ENCODE measurements around the gene MFSD12. TPM values are rescaled to one million over a fixed set of nuclear protein-coding genes. Genes with fewer than 3 reads are reported as not detected.
A peak's percentile ranks its signal among the peaks of the same experiment; 100 is the strongest.

MFSD12 gene
- polyA plus RNA-seq, 3 donors: 47.9 to 150 (median 55.5) TPM

- no peak for TF ChIP-seq CTCF (IDR thresholded peaks at IDR 0.05)
- H3K27ac ChIP-seq (ENCODE audit: low read depth in 1 of 2, low read length in 2 of 2): no peak overlapping the region
- Mint-ChIP-seq H3K36me3 (peaks cover 8% of the 10 kb centered on the region in 2 donors), H3K9me3 (peaks cover 3 to 8% (median 5%) of the 10 kb centered on the region in 7 donors), H3K27me3 (ENCODE audit: low read depth in 3 of 3) (peaks cover 4 to 23% (median 21%) of the 10 kb centered on the region in 3 donors), H3K27ac (no peak overlapping the region), H3K4me3 (peak overlapping the region in 1 of 2 donors; percentile 67), H3K4me1 (peaks cover 18% of the 10 kb centered on the region)
- H3K27me3 ChIP-seq (ENCODE audit: control insufficient read depth in 2 of 2, insufficient read depth in 2 of 2, low read length in 2 of 2): peaks cover 11 to 38% of the 10 kb centered on the region in 2 donors
- peaks cover 3 to 4% of the 10 kb centered on the region in 2 donors for H3K36me3 ChIP-seq (replicated peaks in 1 of 2; ENCODE audit: control insufficient read depth in 1 of 2, insufficient read depth in 2 of 2, low read length in 2 of 2)
- H3K4me1 ChIP-seq (ENCODE audit: control insufficient read depth in 1 of 2, insufficient read depth in 2 of 2, low read length in 2 of 2): peaks cover 22 to 28% of the 10 kb centered on the region in 2 donors
- peaks cover 0 to 5% of the 10 kb centered on the region in 2 donors for H3K9me3 ChIP-seq (replicated peaks in 1 of 2; ENCODE audit: control insufficient read depth in 1 of 2, insufficient read depth in 1 of 2, low read length in 2 of 2)
- H3K9ac ChIP-seq (ENCODE audit: insufficient read depth, low read length, poor library complexity, severe bottlenecking): peak overlapping the region; percentile 48
- H3K4me3 ChIP-seq (replicated peaks in 1 of 3; ENCODE audit: low read depth in 2 of 3, low read length in 3 of 3): peak overlapping the region in 1 of 3 experiments; percentile 60
- H4K20me1 ChIP-seq (ENCODE audit: insufficient read depth, low read length): no peaks in the 10 kb centered on the region
- intact Hi-C loops (cut with micrococcal nuclease): no loop called here
- H3K4me2 ChIP-seq (replicated peaks; ENCODE audit: extremely low read depth, low read length, poor library complexity, severe bottlenecking): peak overlapping the region; percentile 65
- peak overlapping the region; percentile 74 for H2AFZ ChIP-seq (ENCODE audit: insufficient read depth, low read depth, low read length, poor library complexity, severe bottlenecking)
- no peaks in the 10 kb centered on the region for H3K79me2 ChIP-seq (ENCODE audit: insufficient read depth, low read length)
- WGBS (ENCODE audit: insufficient coverage): 3% methylated on average over 21 of the region's 35 CpGs
- no peak for DNase-seq
These were observed 48.8 kb upstream of the MFSD12 start for GRCh38 chr19:3606174-3606689.

- WGBS (ENCODE audit: insufficient coverage): 37% methylated on average over 5 of the region's 5 CpGs
- peaks cover 18% of the 10 kb centered on the region for H3K4me1 Mint-ChIP-seq
- Histone ChIP-seq H3K4me3 (replicated peaks in 1 of 3; ENCODE audit: low read depth in 2 of 3, low read length in 3 of 3) (no peak overlapping the region), H3K27me3 (ENCODE audit: control insufficient read depth in 2 of 2, insufficient read depth in 2 of 2, low read length in 2 of 2) (peaks cover 11 to 38% of the 10 kb centered on the region in 2 donors), H3K9me3 (replicated peaks in 1 of 2; ENCODE audit: control insufficient read depth in 1 of 2, insufficient read depth in 1 of 2, low read length in 2 of 2) (peaks cover 0 to 5% of the 10 kb centered on the region in 2 donors), H4K20me1 (ENCODE audit: insufficient read depth, low read length) (no peaks in the 10 kb centered on the region), H3K4me1 (ENCODE audit: control insufficient read depth in 1 of 2, insufficient read depth in 2 of 2, low read length in 2 of 2) (peaks cover 22 to 28% of the 10 kb centered on the region in 2 donors), H2AFZ (ENCODE audit: insufficient read depth, low read depth, low read length, poor library complexity, severe bottlenecking) (peak overlapping the region; percentile 74), H3K79me2 (ENCODE audit: insufficient read depth, low read length) (no peaks in the 10 kb centered on the region), H3K4me2 (replicated peaks; ENCODE audit: extremely low read depth, low read length, poor library complexity, severe bottlenecking) (no peak overlapping the region), H3K36me3 (replicated peaks in 1 of 2; ENCODE audit: control insufficient read depth in 1 of 2, insufficient read depth in 2 of 2, low read length in 2 of 2) (peaks cover 0 to 1% of the 10 kb centered on the region in 2 donors), H3K27ac (ENCODE audit: low read depth in 1 of 2, low read length in 2 of 2) (no peak overlapping the region), H3K9ac (ENCODE audit: insufficient read depth, low read length, poor library complexity, severe bottlenecking) (peak overlapping the region; percentile 48)
- no peak for DNase-seq
- intact Hi-C loops (cut with micrococcal nuclease): no loop called here
- no peak overlapping the region for H3K4me3 Mint-ChIP-seq
- no peak for TF ChIP-seq CTCF (IDR thresholded peaks at IDR 0.05)
- H3K9me3 Mint-ChIP-seq: peaks cover 3 to 8% (median 5%) of the 10 kb centered on the region in 7 donors
- H3K27ac Mint-ChIP-seq: no peak overlapping the region
- peaks cover 4 to 23% (median 21%) of the 10 kb centered on the region in 3 donors for H3K27me3 Mint-ChIP-seq (ENCODE audit: low read depth in 3 of 3)
- peaks cover 7 to 8% of the 10 kb centered on the region in 2 donors for H3K36me3 Mint-ChIP-seq
These were observed 48.4 kb upstream of the MFSD12 start for GRCh38 chr19:3605770-3606169.
